ENCODE results near the gene IQSEC1. TPM values are rescaled to one million over a fixed set of nuclear protein-coding genes. Genes with fewer than 3 reads are reported as not detected.

Gene IQSEC1
- total RNA-seq, 2 donors from 2014 or later, result 58.2 to 94.2 TPM

DNA sequence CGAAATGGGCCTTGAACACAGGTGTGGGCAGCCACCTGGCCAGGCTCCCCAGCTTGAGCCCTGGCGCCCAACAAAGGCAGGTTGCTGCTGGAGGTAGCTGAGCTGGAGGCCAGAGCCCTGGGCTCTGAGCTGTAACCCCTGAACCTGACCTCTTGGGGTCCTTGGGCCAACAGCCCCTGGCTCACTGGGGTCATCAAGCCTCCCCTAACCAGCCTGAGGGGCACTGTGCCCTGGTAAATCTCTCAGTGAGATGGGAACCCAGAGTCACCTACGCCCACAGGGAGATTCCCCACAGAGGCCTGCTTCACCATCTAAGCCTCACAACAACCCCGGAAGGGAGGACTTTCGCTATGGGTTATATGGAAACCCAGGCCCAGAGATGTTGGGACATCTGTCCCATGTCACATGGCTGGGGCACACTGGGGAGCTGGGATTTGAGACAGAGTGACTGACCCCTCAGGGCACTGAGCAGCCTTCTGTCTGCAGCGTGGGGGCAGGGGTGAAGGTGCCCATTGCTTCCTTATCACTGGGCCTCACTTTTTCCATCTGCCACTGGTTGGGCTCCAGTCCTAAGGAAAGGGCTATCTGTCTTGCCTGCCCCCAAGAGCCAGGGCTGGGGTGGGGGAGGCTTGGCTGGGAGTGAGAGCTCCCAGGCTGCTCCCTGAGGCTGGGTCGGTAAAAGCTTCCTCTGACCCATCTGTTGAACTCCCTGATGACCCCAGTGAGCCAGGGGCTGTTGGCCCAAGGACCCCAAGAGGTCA lies 59.1 kb downstream of the IQSEC1 start:
- Histone ChIP-seq H3K27ac (no peak overlapping the region), H3K36me3 (no peaks in the 10 kb centered on the region), H3K4me1 (replicated peaks) (no peaks in the 10 kb centered on the region), H3K9me3 (no peaks in the 10 kb centered on the region), H3K4me3 (no peak overlapping the region), H3K27me3 (replicated peaks; ENCODE audit: insufficient read depth) (no peaks in the 10 kb centered on the region)
- WGBS, result 87% methylated on average over 6 of the region's 7 CpGs
- no peak for DNase-seq (ENCODE audit: low spot score)
- intact Hi-C loops (cut with DNase I), result no loop called here
- TF ChIP-seq POLR2A (IDR thresholded peaks at IDR 0.05), result no peak
- TF ChIP-seq, protein P1, sequence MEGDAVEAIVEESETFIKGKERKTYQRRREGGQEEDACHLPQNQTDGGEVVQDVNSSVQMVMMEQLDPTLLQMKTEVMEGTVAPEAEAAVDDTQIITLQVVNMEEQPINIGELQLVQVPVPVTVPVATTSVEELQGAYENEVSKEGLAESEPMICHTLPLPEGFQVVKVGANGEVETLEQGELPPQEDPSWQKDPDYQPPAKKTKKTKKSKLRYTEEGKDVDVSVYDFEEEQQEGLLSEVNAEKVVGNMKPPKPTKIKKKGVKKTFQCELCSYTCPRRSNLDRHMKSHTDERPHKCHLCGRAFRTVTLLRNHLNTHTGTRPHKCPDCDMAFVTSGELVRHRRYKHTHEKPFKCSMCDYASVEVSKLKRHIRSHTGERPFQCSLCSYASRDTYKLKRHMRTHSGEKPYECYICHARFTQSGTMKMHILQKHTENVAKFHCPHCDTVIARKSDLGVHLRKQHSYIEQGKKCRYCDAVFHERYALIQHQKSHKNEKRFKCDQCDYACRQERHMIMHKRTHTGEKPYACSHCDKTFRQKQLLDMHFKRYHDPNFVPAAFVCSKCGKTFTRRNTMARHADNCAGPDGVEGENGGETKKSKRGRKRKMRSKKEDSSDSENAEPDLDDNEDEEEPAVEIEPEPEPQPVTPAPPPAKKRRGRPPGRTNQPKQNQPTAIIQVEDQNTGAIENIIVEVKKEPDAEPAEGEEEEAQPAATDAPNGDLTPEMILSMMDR (IDR thresholded peaks at IDR 0.05), result no peak
- TF ChIP-seq POLR2AphosphoS5 (IDR thresholded peaks at IDR 0.05), result no peak

- no peak overlapping the region for H3K4me3 ChIP-seq
- H3K4me1 ChIP-seq (replicated peaks), result no peaks in the 10 kb centered on the region
- H3K36me3 ChIP-seq, result no peaks in the 10 kb centered on the region
- DNase-seq (ENCODE audit: low spot score), result no peak
- no peak overlapping the region for H3K27ac ChIP-seq
- intact Hi-C loops (cut with DNase I), result no loop called here
- no peaks in the 10 kb centered on the region for H3K9me3 ChIP-seq
- no peaks in the 10 kb centered on the region for H3K27me3 ChIP-seq (replicated peaks; ENCODE audit: insufficient read depth)
- TF ChIP-seq, protein P1 (IDR thresholded peaks at IDR 0.05), result no peak
- TF ChIP-seq POLR2A (IDR thresholded peaks at IDR 0.05) (no peak), POLR2AphosphoS5 (IDR thresholded peaks at IDR 0.05) (no peak)
- WGBS, result 99% methylated on average over 3 of the region's 3 CpGs
These were observed 59.7 kb downstream of the IQSEC1 start for GRCh38 chr3:13013566-13013965.

- 86% methylated on average over 7 of the region's 7 CpGs for WGBS
- Histone ChIP-seq H3K4me1 (replicated peaks) (no peaks in the 10 kb centered on the region), H3K4me3 (no peak overlapping the region)
These were observed 60.1 kb downstream of the IQSEC1 start for GRCh38 chr3:13013151-13013561.

DNA sequence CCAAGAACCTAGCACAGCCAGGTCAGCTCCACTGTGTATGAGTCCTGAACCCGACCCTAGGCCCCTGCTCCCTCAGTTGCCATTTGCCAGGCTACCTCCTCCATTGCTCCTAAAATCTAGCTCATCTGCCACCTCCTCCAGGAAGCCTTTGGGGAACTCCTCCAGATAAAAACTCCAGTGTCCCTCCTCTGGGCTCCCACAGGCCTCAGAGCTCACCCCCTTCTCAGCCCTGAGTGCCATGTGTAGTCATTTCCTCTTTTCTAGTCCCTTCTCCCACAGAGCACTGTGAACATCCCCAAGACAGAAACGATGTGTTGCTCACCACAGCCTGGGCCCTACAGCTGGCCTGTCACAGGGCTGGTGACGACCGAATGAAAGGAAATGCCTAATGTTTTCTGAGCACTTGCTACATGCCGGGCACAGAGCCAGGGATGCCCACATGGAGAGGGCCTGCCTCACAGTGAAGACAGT lies 61.0 kb downstream of the IQSEC1 start:
- Histone ChIP-seq H3K27ac (no peak overlapping the region), H3K36me3 (no peaks in the 10 kb centered on the region), H3K4me1 (replicated peaks) (no peaks in the 10 kb centered on the region), H3K27me3 (replicated peaks; ENCODE audit: insufficient read depth) (no peaks in the 10 kb centered on the region), H3K4me3 (no peak overlapping the region), H3K9me3 (no peaks in the 10 kb centered on the region)
- WGBS, result 84% methylated on average over 5 of the region's 5 CpGs
- TF ChIP-seq POLR2A (IDR thresholded peaks at IDR 0.05), result no peak
- TF ChIP-seq POLR2AphosphoS5 (IDR thresholded peaks at IDR 0.05), result no peak
- TF ChIP-seq, protein P1 (IDR thresholded peaks at IDR 0.05), result no peak
- intact Hi-C loops (cut with DNase I), result no loop called here
- no peak for DNase-seq (ENCODE audit: low spot score)

More at GRCh38 chr3:13013151-13013561, 60.1 kb downstream of the IQSEC1 start:
- H3K27ac ChIP-seq, result no peak overlapping the region
- no peak for DNase-seq (ENCODE audit: low spot score)
- H3K9me3 ChIP-seq, result no peaks in the 10 kb centered on the region
- TF ChIP-seq, protein P1 (IDR thresholded peaks at IDR 0.05), result no peak
- no peak for TF ChIP-seq POLR2AphosphoS5 (IDR thresholded peaks at IDR 0.05)
- TF ChIP-seq POLR2A (IDR thresholded peaks at IDR 0.05), result no peak
- H3K27me3 ChIP-seq (replicated peaks; ENCODE audit: insufficient read depth), result no peaks in the 10 kb centered on the region
- intact Hi-C loops (cut with DNase I), result no loop called here
- no peaks in the 10 kb centered on the region for H3K36me3 ChIP-seq

Measured in prostate gland (tissue), 2 donors.